ENCODE measurements around the gene UGT1A7.
"Not testable (repeated sequence)": the region's sequence is repeated elsewhere in the genome, so short reads cannot be mapped to it uniquely, and the experiment has no call there.

The UGT1A7 gene

DNA sequence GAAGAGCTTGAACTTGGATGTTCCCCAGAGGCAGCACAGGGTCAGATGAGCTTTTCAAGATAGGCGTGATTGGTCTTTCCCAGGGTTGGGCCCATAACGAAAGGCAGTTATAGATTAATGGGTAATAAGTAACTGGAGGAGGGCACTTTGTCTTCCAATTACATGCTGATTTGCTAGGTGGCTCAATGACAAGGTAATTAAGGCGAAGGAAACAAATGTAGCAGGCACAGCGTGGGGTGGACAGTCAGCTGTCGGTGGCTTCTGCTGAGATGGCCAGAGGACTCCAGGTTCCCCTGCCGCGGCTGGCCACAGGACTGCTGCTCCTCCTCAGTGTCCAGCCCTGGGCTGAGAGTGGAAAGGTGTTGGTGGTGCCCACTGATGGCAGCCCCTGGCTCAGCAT lies 36.9 kb downstream of the UGT1A7 start, which contains the start of gene UGT1A4:
UGT1A4 (plus strand) TSS at position 185 of the 400 bp plus-strand sequence; CDS start at position 270, 85 bp downstream.
- DNase-seq = no peak

DNA sequence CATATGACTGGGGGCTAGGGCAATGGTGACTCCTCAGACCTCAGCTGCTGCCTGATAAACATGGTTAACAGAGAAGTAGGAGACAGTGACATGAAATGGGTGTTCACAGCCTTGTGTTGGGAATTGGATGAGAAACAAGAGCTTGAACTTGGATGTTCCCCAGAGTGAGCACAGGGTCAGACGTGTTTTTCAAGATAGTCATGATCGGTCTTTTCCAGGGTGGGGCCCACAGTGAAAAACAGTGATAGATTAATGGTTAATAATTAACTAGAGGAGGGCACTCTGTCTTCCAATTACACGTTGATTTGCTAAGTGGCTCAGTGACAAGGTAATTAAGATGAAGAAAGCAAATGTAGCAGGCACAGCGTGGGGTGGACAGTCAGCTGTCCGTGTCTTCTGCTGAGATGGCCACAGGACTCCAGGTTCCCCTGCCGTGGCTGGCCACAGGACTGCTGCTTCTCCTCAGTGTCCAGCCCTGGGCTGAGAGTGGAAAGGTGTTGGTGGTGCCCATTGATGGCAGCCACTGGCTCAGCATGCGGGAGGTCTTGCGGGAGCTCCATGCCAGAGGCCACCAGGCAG lies 47.1 kb downstream of the UGT1A7 start, which contains the start of gene UGT1A3:
UGT1A3 (plus strand) TSS at position 320 of the 579 bp plus-strand sequence; CDS start at position 405, 85 bp downstream.
- DNase-seq = no peak

DNA sequence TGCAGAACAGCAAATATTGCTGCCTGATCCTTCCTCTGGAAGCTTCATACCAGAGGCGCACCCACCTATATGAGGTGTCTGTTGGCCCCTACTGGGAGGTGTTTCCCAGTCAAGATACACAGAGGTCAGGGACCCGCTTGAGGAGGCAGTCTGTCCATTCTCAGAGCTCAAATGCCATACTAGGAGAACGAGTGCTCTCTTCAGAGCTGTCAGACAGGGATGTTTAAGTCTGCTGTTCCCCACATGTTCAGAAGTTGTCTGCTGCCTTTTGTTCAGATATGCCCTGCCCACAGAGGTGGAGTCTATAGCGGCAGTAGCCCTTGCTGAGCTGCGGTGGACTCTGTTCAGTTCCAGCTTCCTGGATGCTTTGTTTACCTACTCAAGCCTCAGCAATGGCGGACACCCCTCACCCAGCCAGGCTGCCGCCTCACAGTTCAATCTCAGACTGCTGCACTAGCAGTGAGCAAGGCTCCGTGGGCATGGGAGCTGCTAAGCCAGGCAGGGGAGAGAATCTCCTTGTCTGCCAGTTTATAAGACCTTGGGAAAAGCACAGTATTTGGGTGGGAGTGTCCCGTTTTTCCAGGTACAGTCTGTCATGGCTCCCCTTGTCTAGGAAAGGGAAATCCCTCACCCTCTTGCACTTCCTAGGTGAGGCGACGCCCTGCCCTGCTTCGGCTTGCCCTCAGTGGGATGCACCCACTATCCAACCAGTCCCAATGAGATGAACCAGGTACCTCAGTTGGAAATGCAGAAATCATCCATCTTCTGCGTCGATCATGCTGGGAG lies 55.4 kb downstream of the UGT1A7 start:
- not testable (repeated sequence) for DNase-seq

DNA sequence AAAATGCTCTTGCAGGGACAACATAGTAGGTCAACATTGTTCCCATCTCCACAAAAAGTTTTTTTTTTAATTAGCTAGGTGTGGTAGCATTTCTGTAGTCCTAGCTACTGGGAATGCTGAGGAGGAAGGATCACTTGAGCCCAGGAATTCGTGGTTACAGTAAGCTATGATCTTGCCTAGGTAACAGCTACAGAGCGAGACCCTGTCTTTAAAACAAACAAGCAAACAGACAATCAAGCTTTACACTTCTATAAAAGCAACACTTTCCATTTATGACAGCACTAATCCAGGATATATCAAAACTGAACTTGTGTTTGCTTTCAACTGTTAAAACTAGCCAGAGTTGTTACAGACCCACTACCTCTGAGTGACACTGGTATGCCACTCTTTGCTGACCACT lies 59.2 kb downstream of the UGT1A7 start:
- no peak for DNase-seq

DNA sequence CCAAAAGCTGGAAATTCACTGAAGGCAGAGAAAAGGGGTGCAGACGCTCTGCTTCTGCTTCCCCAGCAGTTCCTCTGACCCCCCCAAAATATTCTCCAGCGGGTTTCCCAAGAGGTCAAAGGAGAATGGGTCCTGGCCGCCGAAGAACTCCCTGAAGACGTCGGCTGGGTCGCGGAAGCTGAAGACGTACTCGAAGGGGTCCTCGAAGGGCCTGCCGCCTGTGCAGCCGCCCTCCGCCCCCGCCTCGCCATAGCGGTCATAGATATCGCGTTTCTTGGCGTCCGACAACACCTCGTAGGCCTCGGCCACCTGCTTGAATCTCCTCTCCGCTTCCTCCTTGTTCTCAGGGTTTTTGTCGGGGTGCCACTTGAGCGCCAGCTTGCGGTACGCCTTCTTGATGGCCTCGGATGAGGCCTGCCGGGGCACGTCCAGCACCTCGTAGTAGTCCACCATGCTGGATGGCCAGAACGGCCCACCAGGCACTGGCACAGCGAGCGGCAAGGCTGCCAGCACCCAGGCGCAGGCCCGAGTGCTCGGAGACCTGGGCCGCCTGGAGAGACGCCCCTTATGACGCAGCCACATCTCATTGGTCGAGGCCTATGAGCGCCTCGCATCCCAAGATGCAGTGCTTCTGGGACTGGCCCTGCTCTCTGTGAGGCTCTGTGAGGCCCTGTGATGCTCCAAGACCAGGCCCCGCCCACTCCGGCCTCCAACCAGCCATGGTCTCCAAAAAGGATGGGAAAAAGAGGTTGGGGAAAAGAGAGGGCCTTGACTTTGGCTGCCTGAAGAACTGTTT lies 62.0 kb downstream of the UGT1A7 start:
- DNase-seq = no peak

DNA sequence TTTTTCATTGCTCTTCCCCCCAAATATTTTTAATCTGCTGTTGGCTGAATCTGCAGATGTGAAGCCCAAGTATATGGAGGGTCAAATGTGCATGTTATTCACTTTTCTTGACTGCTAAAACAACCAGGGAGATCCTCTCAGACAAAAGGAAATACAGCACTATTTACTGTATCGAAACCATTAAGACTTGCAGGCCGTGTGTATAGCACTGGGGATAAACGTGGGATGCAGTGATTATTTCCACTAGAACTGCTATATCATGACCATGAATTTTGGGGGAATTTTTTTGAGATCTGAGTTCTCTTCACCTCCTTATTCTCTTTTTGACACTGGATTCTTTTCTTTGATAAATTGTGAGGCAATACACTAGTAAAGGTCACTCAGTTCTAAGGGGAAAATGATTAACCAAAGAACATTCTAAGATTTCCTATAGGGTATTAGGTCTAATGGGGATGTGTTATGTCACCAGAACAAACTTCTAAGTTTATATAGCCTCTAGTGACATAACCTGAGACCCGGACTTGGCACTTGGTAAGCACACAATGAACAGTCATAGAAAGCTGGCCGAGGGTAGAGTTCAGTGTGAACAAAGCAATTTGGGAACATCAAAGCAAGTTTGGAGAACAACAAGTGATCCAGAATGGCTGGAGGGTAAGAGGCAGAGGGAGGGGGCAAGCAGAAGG lies 63.5 kb downstream of the UGT1A7 start:
- no peak for DNase-seq

DNA sequence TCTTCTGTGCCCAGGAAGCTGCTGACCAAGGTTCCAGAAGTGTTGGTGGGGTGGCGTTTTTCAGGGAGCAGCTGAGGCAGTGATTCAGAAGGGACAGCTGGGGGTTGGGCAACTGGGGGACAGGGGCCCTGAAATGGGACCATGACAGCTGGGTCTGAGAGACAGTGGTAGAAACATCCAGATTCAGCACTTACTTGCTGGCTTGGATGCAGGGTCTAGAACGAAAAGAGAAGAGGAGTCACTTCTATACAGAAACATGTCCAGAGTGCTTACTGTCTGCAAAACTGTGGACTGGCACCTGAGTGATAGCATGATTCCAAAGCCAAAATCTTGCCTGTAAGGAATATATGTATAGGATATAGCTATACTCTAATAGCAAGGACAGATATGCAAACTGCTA lies 64.1 kb downstream of the UGT1A7 start:
- DNase-seq = not testable (repeated sequence)

DNA sequence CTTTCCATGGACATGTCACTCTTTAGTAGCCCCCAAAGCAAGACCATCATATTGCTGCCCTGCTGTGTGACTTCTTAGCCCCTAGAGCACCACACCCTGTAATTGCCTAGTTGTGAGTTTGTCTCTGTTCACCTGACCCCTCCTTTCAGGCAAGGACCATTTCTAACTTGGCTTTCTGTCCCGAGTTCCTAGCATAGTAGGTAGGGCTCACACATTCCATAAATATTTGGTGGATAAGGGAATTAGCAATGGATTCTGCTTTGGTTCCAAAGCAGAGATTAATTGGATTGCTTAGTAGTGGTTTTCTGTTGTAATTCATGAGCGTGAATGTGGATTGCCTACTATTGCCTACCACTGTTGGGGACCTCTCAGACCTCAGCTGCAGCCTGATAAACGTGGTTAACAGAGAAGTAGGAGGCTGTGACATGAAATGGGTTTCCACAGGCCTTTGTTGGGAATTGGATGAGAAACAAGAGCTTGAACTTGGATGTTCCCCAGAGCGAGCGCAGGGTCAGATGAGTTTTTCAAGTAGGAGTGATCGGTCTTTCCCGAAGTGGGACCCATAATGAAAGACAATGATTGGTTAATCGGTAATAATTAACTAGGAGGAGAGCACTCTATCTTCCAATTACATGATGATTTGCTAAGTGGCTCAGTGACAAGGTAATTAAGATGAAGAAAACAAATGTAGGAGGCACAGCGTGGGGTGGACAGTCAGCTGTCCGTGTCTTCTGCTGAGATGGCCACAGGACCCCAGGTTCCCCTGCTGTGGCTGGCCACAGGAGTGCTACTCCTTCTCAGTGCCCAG lies 65.0 kb downstream of the UGT1A7 start:
- DNase-seq = no peak

DNA sequence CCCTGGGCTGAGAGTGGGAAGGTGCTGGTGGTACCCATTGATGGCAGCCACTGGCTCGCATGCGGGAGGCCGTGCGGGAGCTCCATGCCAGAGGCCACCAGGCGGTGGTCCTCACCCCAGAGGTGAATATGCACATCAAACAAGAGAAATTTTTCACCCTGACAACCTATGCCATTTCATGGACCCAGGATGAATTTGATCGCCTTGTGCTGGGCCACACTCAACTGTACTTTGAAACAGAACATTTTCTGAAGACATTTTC lies 65.5 kb downstream of the UGT1A7 start:
- DNase-seq = no peak

DNA sequence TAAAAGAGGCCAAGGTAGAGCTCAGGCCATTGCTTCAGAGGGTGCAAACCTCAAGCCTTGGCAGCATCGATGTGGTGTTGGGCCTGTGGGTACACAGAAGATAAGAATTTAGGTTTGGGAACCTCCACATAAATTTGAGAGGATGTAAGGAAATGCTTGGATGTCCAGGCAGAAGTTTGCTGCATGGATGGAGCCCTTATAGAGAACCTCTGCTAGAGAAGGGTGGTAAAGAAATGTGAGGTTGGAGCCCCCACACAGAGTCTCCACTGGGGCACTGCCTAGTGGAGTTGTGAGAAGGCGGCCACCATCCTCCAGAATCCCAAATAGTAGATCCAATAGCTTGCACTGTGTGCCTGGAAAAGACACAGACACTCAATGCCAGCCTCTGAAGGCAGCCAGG lies 69.0 kb downstream of the UGT1A7 start:
- not testable (repeated sequence) for DNase-seq

DNA sequence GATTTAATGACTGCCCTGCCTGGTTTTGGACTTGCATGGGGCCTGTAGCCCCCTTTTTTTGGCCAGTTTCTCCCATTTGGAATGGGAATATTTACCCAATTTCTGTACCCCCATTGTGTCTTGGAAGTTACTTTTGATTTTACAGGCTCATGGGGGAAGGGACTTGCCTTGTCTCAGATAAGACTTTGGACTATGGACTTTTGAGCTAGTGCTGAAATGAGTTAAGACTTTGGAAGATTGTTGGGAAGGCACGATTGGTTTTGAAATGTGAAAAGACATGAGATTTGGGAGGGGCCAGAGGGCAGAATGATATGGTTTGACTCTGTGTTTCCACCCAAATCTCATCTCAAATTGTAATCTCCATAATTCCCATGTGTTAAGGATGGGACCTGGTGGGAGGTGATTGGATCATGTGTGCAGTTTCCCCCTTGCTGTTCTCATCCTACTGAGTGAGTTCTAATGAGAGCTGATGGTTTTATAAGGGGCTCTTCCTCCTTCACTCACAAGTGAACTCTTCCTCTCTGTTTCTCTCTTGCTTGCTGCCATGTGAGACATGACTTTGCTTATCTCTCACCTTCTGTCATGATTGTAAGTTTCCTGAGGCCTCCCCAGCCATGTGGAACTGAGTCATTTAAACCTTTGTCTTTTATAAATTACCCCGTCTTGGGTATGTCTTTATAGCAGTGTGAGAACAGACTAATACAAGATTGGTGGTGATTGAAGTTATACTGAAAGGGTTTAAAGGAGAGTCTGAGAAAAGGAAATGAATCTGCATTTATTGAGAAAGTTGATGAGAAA lies 69.7 kb downstream of the UGT1A7 start:
- DNase-seq = not testable (repeated sequence)

DNA sequence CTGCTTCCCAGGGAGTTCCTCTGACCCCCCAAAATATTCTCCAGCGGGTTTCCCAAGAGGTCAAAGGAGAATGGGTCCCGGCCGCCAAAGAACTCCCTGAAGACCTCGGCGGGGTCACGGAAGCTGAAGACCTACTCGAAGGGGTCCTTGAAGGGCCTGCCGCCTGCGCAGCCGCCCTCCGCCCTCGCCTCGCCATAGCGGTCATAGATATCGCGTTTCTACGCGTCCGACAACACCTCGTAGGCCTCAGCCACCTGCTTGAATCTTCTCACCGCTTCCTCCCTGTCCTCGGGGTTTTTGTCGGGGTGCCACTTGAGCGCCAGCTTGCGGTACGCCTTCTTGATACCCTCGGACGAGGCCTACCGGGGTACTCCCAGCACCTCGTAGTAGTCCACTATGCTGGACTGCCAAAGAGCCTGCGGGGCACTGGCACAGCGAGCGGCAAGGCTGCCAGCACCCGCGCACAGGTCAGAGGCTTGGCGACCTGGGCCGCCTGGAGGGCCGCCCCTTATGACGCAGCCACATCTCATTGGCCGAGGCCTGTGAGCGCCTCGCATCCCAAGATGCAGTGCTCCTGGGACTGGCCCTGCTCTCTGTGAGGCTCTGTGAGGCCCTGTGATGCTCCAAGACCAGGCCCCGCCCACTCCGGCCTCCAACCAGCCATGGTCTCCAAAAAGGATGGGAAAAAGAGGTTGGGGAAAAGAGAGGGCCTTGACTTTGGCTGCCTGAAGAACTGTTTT lies 73.3 kb downstream of the UGT1A7 start:
- no peak for DNase-seq

DNA sequence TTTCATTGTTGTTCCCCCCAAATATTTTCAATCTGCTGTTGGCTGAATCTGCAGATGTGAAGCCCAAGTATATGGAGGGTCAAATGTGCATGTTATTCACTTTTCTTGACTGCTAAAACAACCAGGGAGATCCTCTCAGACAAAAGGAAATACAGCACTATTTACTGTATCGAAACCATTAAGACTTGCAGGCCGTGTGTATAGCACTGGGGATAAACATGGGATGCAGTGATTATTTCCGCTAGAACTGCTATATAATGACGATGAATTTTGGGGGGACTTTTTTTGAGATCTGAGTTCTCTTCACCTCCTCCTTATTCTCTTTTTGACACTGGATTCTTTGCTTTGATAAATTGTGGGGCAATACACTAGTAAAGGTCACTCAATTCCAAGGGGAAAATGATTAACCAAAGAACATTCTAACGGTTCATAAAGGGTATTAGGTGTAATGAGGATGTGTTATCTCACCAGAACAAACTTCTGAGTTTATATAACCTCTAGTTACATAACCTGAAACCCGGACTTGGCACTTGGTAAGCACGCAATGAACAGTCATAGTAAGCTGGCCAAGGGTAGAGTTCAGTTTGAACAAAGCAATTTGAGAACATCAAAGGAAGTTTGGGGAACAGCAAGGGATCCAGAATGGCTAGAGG lies 74.9 kb downstream of the UGT1A7 start:
- DNase-seq = no peak

DNA sequence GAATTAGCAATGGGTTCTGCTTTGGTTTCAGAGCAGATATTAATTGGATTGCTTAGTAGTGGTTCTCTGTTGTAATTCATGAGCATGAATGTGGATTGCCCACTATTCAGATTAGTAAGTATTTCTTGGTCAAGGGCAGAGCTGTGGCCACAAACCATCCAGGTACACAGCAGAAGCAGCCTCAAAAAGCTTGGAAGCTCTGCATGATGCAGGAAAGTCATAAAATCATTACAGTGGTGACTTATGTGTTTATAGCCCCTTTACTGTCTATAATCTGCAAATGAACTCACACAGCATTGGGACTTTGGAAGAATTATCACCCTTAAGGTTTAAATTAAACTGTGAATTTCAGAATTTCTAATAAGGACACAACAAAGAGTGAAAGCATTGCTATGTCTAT lies 76.4 kb downstream of the UGT1A7 start:
- DNase-seq = no peak

DNA sequence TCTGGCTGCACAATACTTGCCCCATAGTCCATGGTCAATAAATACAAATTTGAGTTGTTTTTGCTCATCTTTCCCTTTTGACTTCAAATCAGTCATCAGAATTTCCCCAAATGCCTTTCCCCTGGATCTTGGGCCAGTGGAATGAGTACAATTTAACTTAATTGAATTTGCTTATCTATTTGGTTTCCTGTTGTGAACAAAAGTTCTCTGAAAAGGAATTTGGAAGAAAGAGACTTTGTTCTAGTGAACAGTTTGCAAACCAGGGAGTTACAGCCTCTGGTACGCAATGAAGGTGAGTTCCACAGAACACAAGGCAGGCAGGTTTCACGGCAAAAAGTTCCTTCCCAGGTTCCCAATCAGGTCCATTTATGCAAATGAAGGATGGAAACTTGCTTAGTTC lies 77.1 kb downstream of the UGT1A7 start:
- DNase-seq = no peak

DNA sequence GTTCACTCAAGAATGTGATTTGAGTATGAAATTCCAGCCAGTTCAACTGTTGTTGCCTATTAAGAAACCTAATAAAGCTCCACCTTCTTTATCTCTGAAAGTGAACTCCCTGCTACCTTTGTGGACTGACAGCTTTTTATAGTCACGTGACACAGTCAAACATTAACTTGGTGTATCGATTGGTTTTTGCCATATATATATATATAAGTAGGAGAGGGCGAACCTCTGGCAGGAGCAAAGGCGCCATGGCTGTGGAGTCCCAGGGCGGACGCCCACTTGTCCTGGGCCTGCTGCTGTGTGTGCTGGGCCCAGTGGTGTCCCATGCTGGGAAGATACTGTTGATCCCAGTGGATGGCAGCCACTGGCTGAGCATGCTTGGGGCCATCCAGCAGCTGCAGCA lies 78.3 kb downstream of the UGT1A7 start, which contains the start of gene UGT1A1:
UGT1A1 (plus strand) TSS at position 228 of the 400 bp plus-strand sequence; CDS start at position 246, 18 bp downstream.
- no peak for DNase-seq

DNA sequence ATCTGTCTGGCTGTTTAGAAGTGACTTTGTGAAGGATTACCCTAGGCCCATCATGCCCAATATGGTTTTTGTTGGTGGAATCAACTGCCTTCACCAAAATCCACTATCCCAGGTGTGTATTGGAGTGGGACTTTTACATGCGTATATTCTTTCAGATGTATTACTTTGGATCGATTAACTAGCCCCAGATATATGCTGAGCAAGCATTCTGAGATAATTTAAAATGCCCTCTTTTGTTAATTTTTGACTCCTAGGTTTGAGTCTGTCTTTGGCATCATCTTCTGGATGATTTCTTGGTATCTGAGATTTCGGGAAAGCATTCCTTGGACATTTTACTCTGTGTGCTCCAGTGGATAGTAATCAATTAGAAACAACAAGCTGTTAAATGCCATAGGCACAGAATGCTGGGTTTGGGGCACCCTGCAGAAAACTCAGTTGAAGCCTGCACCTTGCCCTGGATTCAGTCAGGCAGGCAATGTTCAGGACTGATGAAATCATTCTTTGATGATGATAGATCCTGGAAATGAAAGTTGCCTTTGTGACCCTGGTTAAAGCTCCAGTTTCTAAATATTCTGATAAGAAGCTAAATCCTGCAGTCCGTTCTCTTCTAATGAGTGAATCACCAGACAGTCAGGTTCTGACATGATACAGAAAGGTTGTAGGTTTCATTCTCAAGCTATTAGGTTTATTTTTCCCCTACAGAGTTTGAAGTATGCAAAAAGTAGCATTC lies 79.5 kb downstream of the UGT1A7 start:
- no peak for DNase-seq

DNA sequence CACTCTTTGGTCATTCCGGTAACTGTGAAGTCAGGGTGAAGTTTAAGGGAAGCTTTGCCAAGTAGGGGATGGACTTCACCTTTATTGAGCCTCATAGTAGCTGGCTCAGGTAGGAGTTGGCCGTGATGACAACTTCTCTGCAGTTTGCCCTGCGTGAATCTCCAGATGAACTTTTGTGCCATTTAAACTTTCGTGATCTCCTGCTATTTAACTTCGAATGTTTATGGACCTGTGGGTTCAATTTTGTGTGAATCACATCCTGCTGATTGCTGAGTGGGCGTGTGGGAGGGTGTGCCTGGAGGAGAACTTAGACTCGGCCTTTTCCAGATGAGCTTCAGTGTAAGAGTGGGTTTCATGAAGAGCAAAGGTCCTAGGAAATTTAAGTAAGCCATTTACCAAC lies 82.6 kb downstream of the UGT1A7 start:
- DNase-seq = peak; percentile 59

DNA sequence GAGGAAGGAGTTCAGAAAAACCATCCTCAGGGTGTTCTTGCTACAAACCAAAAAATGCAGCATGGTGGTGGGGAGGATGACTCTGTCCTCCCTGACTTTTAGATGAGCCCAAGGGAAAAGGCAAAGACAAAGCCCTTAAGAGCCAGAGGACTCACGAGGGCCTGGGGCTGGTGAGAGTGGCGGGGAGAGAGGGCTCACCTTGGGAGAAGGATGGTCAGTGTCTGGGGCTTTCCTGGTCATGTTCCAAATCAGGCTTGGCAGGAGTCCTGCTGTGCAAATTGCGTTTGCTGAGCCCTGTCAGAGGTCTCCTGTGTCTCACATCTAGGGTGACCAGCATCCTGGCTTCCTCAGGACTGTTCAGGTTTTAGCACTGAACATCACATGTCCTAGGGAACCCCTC lies 83.1 kb downstream of the UGT1A7 start:
- no peak for DNase-seq
